Endothelial cell (in vitro differentiated cells): ENCODE data around the gene ARPP21. TPM values are rescaled to one million over a fixed set of nuclear protein-coding genes. Genes with fewer than 3 reads are reported as not detected.

ENCODE experiments used
- DNase-seq: peaks from one replicate; pipeline ENCODE4 v3.0.0; 2021; ENCODE audit warnings: low spot score
- H3K27ac Mint-ChIP-seq: one replicate; pipeline ENCODE4 v1.8.0; 2021; ENCODE audit warnings: mixed read lengths, inconsistent platforms; ENCODE audit not compliant: unreplicated experiment
- H3K27me3 Mint-ChIP-seq: one replicate; pipeline ENCODE4 v1.8.0; 2021; ENCODE audit warnings: mild to moderate bottlenecking, moderate library complexity, mixed read lengths, inconsistent platforms; ENCODE audit not compliant: unreplicated experiment
- H3K36me3 Mint-ChIP-seq: one replicate; pipeline ENCODE4 v1.8.0; 2021; ENCODE audit warnings: mild to moderate bottlenecking, low read depth, mixed read lengths, inconsistent platforms; ENCODE audit not compliant: unreplicated experiment
- H3K4me1 Mint-ChIP-seq: one replicate; pipeline ENCODE4 v1.8.0; 2021; ENCODE audit warnings: mild to moderate bottlenecking, mixed read lengths, inconsistent platforms; ENCODE audit not compliant: unreplicated experiment
- H3K4me3 Mint-ChIP-seq: one replicate; pipeline ENCODE4 v1.8.0; 2021; ENCODE audit warnings: mild to moderate bottlenecking, mixed read lengths, inconsistent platforms; ENCODE audit not compliant: unreplicated experiment
- H3K9me3 Mint-ChIP-seq: one replicate; pipeline ENCODE4 v1.8.0; 2021; ENCODE audit warnings: mixed read lengths, inconsistent platforms; ENCODE audit not compliant: unreplicated experiment
- CTCF ChIP-seq: fragments of 200-600 bp; sonication (generic); IDR thresholded peaks from one replicate; pipeline ENCODE4 v1.5.0; 2021; ENCODE audit warnings: antibody characterized with exemption; ENCODE audit not compliant: unreplicated experiment
- total RNA-seq: library from RNA; stranded (reverse); fragmentation: NEBNext Ultra II Directional; extraction: Animal tissue kit (Norgen Biotek cat#: 25700); gene quantifications from one replicate; pipeline ENCODE4 v1.2.1, GENCODE V29; 2021; ENCODE audit not compliant: unreplicated experiment

ARPP21 gene
- total RNA-seq, 1 donor from 2014 or later, result not detected

GRCh38 chr3:35671483-35671882 lies 32.2 kb downstream of the ARPP21 start:
- Mint-ChIP-seq H3K4me1 (no peaks in the 10 kb centered on the region), H3K27me3 (no peaks in the 10 kb centered on the region), H3K27ac (no peak overlapping the region), H3K36me3 (no peaks in the 10 kb centered on the region), H3K9me3 (no peaks in the 10 kb centered on the region), H3K4me3 (no peak overlapping the region)
- no peak for DNase-seq
- TF ChIP-seq CTCF, result no peak

GRCh38 chr3:35673017-35673416 lies 33.7 kb downstream of the ARPP21 start:
- Mint-ChIP-seq H3K27me3 (no peaks in the 10 kb centered on the region), H3K36me3 (no peaks in the 10 kb centered on the region), H3K4me3 (no peak overlapping the region), H3K27ac (no peak overlapping the region), H3K9me3 (no peaks in the 10 kb centered on the region), H3K4me1 (no peaks in the 10 kb centered on the region)
- DNase-seq, result no peak
- TF ChIP-seq CTCF, result no peak

- Mint-ChIP-seq H3K27ac (no peak overlapping the region), H3K36me3 (no peaks in the 10 kb centered on the region), H3K9me3 (no peaks in the 10 kb centered on the region), H3K4me3 (no peak overlapping the region), H3K4me1 (no peaks in the 10 kb centered on the region), H3K27me3 (no peaks in the 10 kb centered on the region)
- DNase-seq, result no peak
- no peak for TF ChIP-seq CTCF
Observed at GRCh38 chr3:35674451-35675109, 35.3 kb downstream of the ARPP21 start.

GRCh38 chr3:35675206-35675605 lies 35.9 kb downstream of the ARPP21 start:
- Mint-ChIP-seq H3K4me1 (no peaks in the 10 kb centered on the region), H3K36me3 (no peaks in the 10 kb centered on the region), H3K27ac (no peak overlapping the region), H3K27me3 (no peaks in the 10 kb centered on the region), H3K9me3 (no peaks in the 10 kb centered on the region), H3K4me3 (no peak overlapping the region)
- no peak for TF ChIP-seq CTCF
- DNase-seq, result no peak

- TF ChIP-seq CTCF, result no peak
- H3K27me3 Mint-ChIP-seq, result no peaks in the 10 kb centered on the region
- no peak overlapping the region for H3K4me3 Mint-ChIP-seq
- peaks cover 1% of the 10 kb centered on the region for H3K4me1 Mint-ChIP-seq
- no peak for DNase-seq
- no peak overlapping the region for H3K27ac Mint-ChIP-seq
- H3K36me3 Mint-ChIP-seq, result no peaks in the 10 kb centered on the region
- no peaks in the 10 kb centered on the region for H3K9me3 Mint-ChIP-seq
Observed at GRCh38 chr3:35675621-35676020, 36.3 kb downstream of the ARPP21 start.
